Activated CD4-positive, alpha-beta memory T cell treated with anti-CD3 and anti-CD28 coated beads for 36 hours (primary cell): Measurements from ENCODE around the gene TSPAN14. TPM values are rescaled to one million over a fixed set of nuclear protein-coding genes. Genes with fewer than 3 reads are reported as not detected.
"Not testable (repeated sequence)": the region's sequence is repeated elsewhere in the genome, so short reads cannot be mapped to it uniquely, and the experiment has no call there.

ENCODE experiments used
- CTCF ChIA-PET: fragments of 350-600 bp; sonication (Branson Sonifier 250); formaldehyde crosslinking; loops from one replicate; lab custom pipeline; 2021; ENCODE audit warnings: antibody characterized with exemption, inconsistent platforms; lab: Charles Lee
- POLR2A ChIA-PET: fragments of 350-600 bp; sonication (Branson Sonifier 250); formaldehyde crosslinking; loops from one replicate; lab custom pipeline; 2021; ENCODE audit warnings: antibody characterized with exemption; lab: Charles Lee
- DNase-seq: peaks from one replicate; pipeline ENCODE4 v3.0.0-alpha.2; 2020
- H3K27ac Mint-ChIP-seq: one replicate; pipeline ENCODE4 v1.8.0; 2021; ENCODE audit warnings: mixed read lengths
- H3K27me3 Mint-ChIP-seq: one replicate; pipeline ENCODE4 v1.8.0; 2021; ENCODE audit warnings: mixed read lengths
- H3K36me3 Mint-ChIP-seq: one replicate; pipeline ENCODE4 v1.8.0; 2021; ENCODE audit warnings: mixed read lengths
- H3K4me1 Mint-ChIP-seq: one replicate; pipeline ENCODE4 v1.8.0; 2021; ENCODE audit warnings: low read depth, mixed read lengths
- H3K4me3 Mint-ChIP-seq: one replicate; pipeline ENCODE4 v1.8.0; 2021; ENCODE audit warnings: mild to moderate bottlenecking, mixed read lengths
- H3K9me3 Mint-ChIP-seq: one replicate; pipeline ENCODE4 v1.8.0; 2021; ENCODE audit warnings: mixed read lengths
- intact Hi-C: fragments of 100-400 bp; cut with micrococcal nuclease; formaldehyde crosslinking; loops from one replicate; pipeline ENCODE4 v1.15.1; 2023
- total RNA-seq, 2 experiments: library from RNA; stranded (reverse); gene quantifications; one replicate each; pipeline ENCODE4 v1.2.3, GENCODE V29; 2021

TSPAN14 gene
- total RNA-seq, 2 experiments from 2014 or later = 48.9 to 51.8 TPM

- no peaks in the 10 kb centered on the region for H3K36me3 Mint-ChIP-seq
- H3K4me1 Mint-ChIP-seq = peaks cover 16% of the 10 kb centered on the region
- no peak overlapping the region for H3K4me3 Mint-ChIP-seq
- intact Hi-C loops = no loop called here
- no peaks in the 10 kb centered on the region for H3K9me3 Mint-ChIP-seq
- POLR2A ChIA-PET = no interaction called here
- H3K27me3 Mint-ChIP-seq = peaks cover 5% of the 10 kb centered on the region
- no peak overlapping the region for H3K27ac Mint-ChIP-seq
- DNase-seq = no peak
- CTCF ChIA-PET = interaction anchor here (0.5 to 1.9 kb wide), 3 partner anchors 34 to 905 kb away, joined by 3 to 7 read pairs (median 5); no protein-coding TSS in a partner anchor
Measured at GRCh38 chr10:80411681-80412220, 42.4 kb upstream of the TSPAN14 start.

GRCh38 chr10:80412486-80412885 lies 41.6 kb upstream of the TSPAN14 start:
- DNase-seq = no peak
- Mint-ChIP-seq H3K27ac (no peak overlapping the region), H3K4me3 (no peak overlapping the region)

GRCh38 chr10:80413271-80413996 lies 40.7 kb upstream of the TSPAN14 start:
- ChIA-PET POLR2A (no interaction called here), CTCF (interaction anchor here (1.2 to 1.5 kb wide), 2 partner anchors 32 to 92 kb away, joined by 3 to 4 read pairs; no protein-coding TSS in a partner anchor)
- H3K4me1 Mint-ChIP-seq = peaks cover 8% of the 10 kb centered on the region
- intact Hi-C loops = no loop called here
- no peaks in the 10 kb centered on the region for H3K36me3 Mint-ChIP-seq
- H3K27ac Mint-ChIP-seq = no peak overlapping the region
- no peak overlapping the region for H3K4me3 Mint-ChIP-seq
- DNase-seq = no peak
- no peaks in the 10 kb centered on the region for H3K9me3 Mint-ChIP-seq
- peaks cover 1% of the 10 kb centered on the region for H3K27me3 Mint-ChIP-seq

More at GRCh38 chr10:80412486-80412885, 41.6 kb upstream of the TSPAN14 start:
- intact Hi-C loops = no loop called here
- Mint-ChIP-seq H3K4me1 (peaks cover 14% of the 10 kb centered on the region), H3K27me3 (peaks cover 5% of the 10 kb centered on the region), H3K36me3 (no peaks in the 10 kb centered on the region), H3K9me3 (no peaks in the 10 kb centered on the region)
- ChIA-PET POLR2A (no interaction called here), CTCF (interaction anchor here (0.5 to 1.5 kb wide), 2 partner anchors 93 to 906 kb away, joined by 3 to 4 read pairs; no protein-coding TSS in a partner anchor)

GRCh38 chr10:80414142-80414895 lies 39.8 kb upstream of the TSPAN14 start:
- ChIA-PET CTCF (interaction anchor here (0.6 to 1.2 kb wide), 2 partner anchors 31 to 86 kb away, joined by 3 read pairs; no protein-coding TSS in a partner anchor), POLR2A (no interaction called here)
- intact Hi-C loops = no loop called here
- H3K4me3 Mint-ChIP-seq = no peak overlapping the region
- H3K27ac Mint-ChIP-seq = no peak overlapping the region
- H3K9me3 Mint-ChIP-seq = no peaks in the 10 kb centered on the region
- peaks cover 5% of the 10 kb centered on the region for H3K4me1 Mint-ChIP-seq
- no peak for DNase-seq
- H3K36me3 Mint-ChIP-seq = no peaks in the 10 kb centered on the region
- no peaks in the 10 kb centered on the region for H3K27me3 Mint-ChIP-seq

- POLR2A ChIA-PET = no interaction called here
- H3K4me1 Mint-ChIP-seq = peaks cover 5% of the 10 kb centered on the region
Measured at GRCh38 chr10:80415734-80416478, 38.2 kb upstream of the TSPAN14 start.

GRCh38 chr10:80416479-80417098 lies 37.5 kb upstream of the TSPAN14 start:
- H3K36me3 Mint-ChIP-seq = no peaks in the 10 kb centered on the region
- ChIA-PET POLR2A (no interaction called here), CTCF (no interaction called here)
- H3K27me3 Mint-ChIP-seq = no peaks in the 10 kb centered on the region
- no peak overlapping the region for H3K4me3 Mint-ChIP-seq
- intact Hi-C loops = no loop called here
- H3K4me1 Mint-ChIP-seq = peaks cover 5% of the 10 kb centered on the region
- DNase-seq = no peak
- no peaks in the 10 kb centered on the region for H3K9me3 Mint-ChIP-seq
- no peak overlapping the region for H3K27ac Mint-ChIP-seq

More at GRCh38 chr10:80415734-80416478, 38.2 kb upstream of the TSPAN14 start:
- H3K9me3 Mint-ChIP-seq = no peaks in the 10 kb centered on the region
- DNase-seq = no peak
- intact Hi-C loops = no loop called here
- no peak overlapping the region for H3K27ac Mint-ChIP-seq
- CTCF ChIA-PET = no interaction called here
- H3K27me3 Mint-ChIP-seq = no peaks in the 10 kb centered on the region
- H3K36me3 Mint-ChIP-seq = no peaks in the 10 kb centered on the region
- H3K4me3 Mint-ChIP-seq = no peak overlapping the region

- CTCF ChIA-PET = not testable (repeated sequence)
Measured at GRCh38 chr10:80417256-80417655, 36.9 kb upstream of the TSPAN14 start.

GRCh38 chr10:80421050-80421706 lies 32.9 kb upstream of the TSPAN14 start:
- H3K9me3 Mint-ChIP-seq = no peaks in the 10 kb centered on the region
- H3K4me1 Mint-ChIP-seq = no peaks in the 10 kb centered on the region
- H3K27me3 Mint-ChIP-seq = no peaks in the 10 kb centered on the region
- POLR2A ChIA-PET = no interaction called here
- H3K27ac Mint-ChIP-seq = no peak overlapping the region
- no peaks in the 10 kb centered on the region for H3K36me3 Mint-ChIP-seq
- CTCF ChIA-PET = interaction anchor here (1.0 to 1.8 kb wide), 3 partner anchors 10 to 85 kb away, joined by 3 to 5 read pairs (median 5); no protein-coding TSS in a partner anchor
- DNase-seq = no peak
- intact Hi-C loops = no loop called here
- H3K4me3 Mint-ChIP-seq = no peak overlapping the region

More at GRCh38 chr10:80417256-80417655, 36.9 kb upstream of the TSPAN14 start:
- DNase-seq, H3K36me3 Mint-ChIP-seq, H3K27ac Mint-ChIP-seq, H3K4me3 Mint-ChIP-seq, H3K4me1 Mint-ChIP-seq, H3K27me3 Mint-ChIP-seq, H3K9me3 Mint-ChIP-seq, intact Hi-C loops, POLR2A ChIA-PET: not testable (repeated sequence)

GRCh38 chr10:80421707-80422536 lies 32.2 kb upstream of the TSPAN14 start:
- DNase-seq = no peak
- CTCF ChIA-PET = interaction anchor here (1.4 to 1.8 kb wide), 4 partner anchors 9 to 83 kb away, joined by 5 to 8 read pairs (median 6); no protein-coding TSS in a partner anchor
- no peak overlapping the region for H3K4me3 Mint-ChIP-seq
- H3K27me3 Mint-ChIP-seq = no peaks in the 10 kb centered on the region
- POLR2A ChIA-PET = no interaction called here
- no peaks in the 10 kb centered on the region for H3K36me3 Mint-ChIP-seq
- no peak overlapping the region for H3K27ac Mint-ChIP-seq
- intact Hi-C loops = no loop called here
- H3K9me3 Mint-ChIP-seq = no peaks in the 10 kb centered on the region
- H3K4me1 Mint-ChIP-seq = no peaks in the 10 kb centered on the region

- H3K9me3 Mint-ChIP-seq = no peaks in the 10 kb centered on the region
- H3K27ac Mint-ChIP-seq = no peak overlapping the region
- CTCF ChIA-PET = interaction anchor here (2.9 kb wide), 1 partner anchor 80 kb away, joined by 9 read pairs; no protein-coding TSS in a partner anchor
- DNase-seq = no peak
- peaks cover 4% of the 10 kb centered on the region for H3K36me3 Mint-ChIP-seq
- intact Hi-C loops = no loop called here
- POLR2A ChIA-PET = interaction anchor here (0.6 kb wide), 1 partner anchor 317 kb away, joined by 3 read pairs; no protein-coding TSS in a partner anchor
- H3K27me3 Mint-ChIP-seq = no peaks in the 10 kb centered on the region
- no peak overlapping the region for H3K4me3 Mint-ChIP-seq
- no peaks in the 10 kb centered on the region for H3K4me1 Mint-ChIP-seq
Measured at GRCh38 chr10:80425901-80426300, 28.2 kb upstream of the TSPAN14 start.
